SU-DHL-6 (cell line): ENCODE data around the gene CNBD2.
"Not testable (repeated sequence)": the region's sequence is repeated elsewhere in the genome, so short reads cannot be mapped to it uniquely, and the experiment has no call there.

Source experiments
- H2AFZ ChIP-seq: fragments of 200-600 bp; sonication (generic); 2 replicates; pipeline ENCODE4 v1.6.1; 2014; ENCODE audit warnings: low read depth, mild to moderate bottlenecking, moderate library complexity, mixed read lengths, antibody characterized with exemption, low read length; ENCODE audit not compliant: severe bottlenecking
- H3F3A ChIP-seq: fragments of 200-600 bp; shearing (Covaris generic); 2 replicates; pipeline ENCODE4 v1.6.0; 2016; ENCODE audit warnings: antibody characterized with exemption, mild to moderate bottlenecking; ENCODE audit not compliant: insufficient read depth
- H3K27ac ChIP-seq: fragments of 200-600 bp; sonication (generic); 2 replicates; pipeline ENCODE4 v1.5.1; 2016; ENCODE audit warnings: low read depth, mild to moderate bottlenecking, low read length, moderate library complexity, mixed read lengths
- H3K27me3 ChIP-seq: fragments of 200-600 bp; sonication (generic), shearing (Covaris generic); 2 replicates; pipeline ENCODE4 v1.6.0; 2014; ENCODE audit warnings: mild to moderate bottlenecking, low read length
- H3K36me3 ChIP-seq: fragments of 200-600 bp; sonication (generic); 2 replicates; pipeline ENCODE4 v1.6.1; 2014; ENCODE audit warnings: mild to moderate bottlenecking, low read length, mixed read lengths
- H3K4me2 ChIP-seq: fragments of 300-600, 200-600 bp; shearing (Covaris generic), sonication (generic); 2 replicates; pipeline ENCODE4 v1.6.0; 2014; ENCODE audit warnings: low read length, low read depth, mild to moderate bottlenecking; ENCODE audit not compliant: poor library complexity, severe bottlenecking
- H3K4me3 ChIP-seq: fragments of 200-600 bp; sonication (generic); 2 replicates; pipeline ENCODE4 v1.5.1; 2014; ENCODE audit warnings: antibody characterized with exemption, low read length, mild to moderate bottlenecking, mixed read lengths; ENCODE audit not compliant: insufficient read depth, poor library complexity, severe bottlenecking
- H3K79me2 ChIP-seq: fragments of 200-600 bp; sonication (generic); 2 replicates; pipeline ENCODE4 v1.6.1; 2014; ENCODE audit warnings: mild to moderate bottlenecking, low read length, moderate library complexity; ENCODE audit not compliant: insufficient read depth
- H3K9ac ChIP-seq: fragments of 200-600 bp; sonication (generic); 2 replicates; pipeline ENCODE4 v1.7.0; 2014; ENCODE audit warnings: mild to moderate bottlenecking, low read length
- H3K9me2 ChIP-seq: fragments of 200-600 bp; sonication (generic); replicated peaks from 2 replicates; pipeline ENCODE4 v1.6.1; 2014; ENCODE audit warnings: low read length; ENCODE audit not compliant: insufficient read depth
- H3K9me3 ChIP-seq: fragments of 200-600 bp; sonication (generic); 2 replicates; pipeline ENCODE4 v1.6.1; 2014; ENCODE audit warnings: low read length, mixed read lengths; ENCODE audit not compliant: insufficient read depth
- H4K20me1 ChIP-seq: fragments of 200-600 bp; sonication (generic); 2 replicates; pipeline ENCODE4 v1.6.1; 2014; ENCODE audit warnings: low read depth, mild to moderate bottlenecking, antibody characterized with exemption, low read length, moderate library complexity, mixed read lengths
- CTCF ChIP-seq: fragments of 200-600 bp; sonication (generic); IDR thresholded peaks from one replicate; pipeline ENCODE4 v1.5.1; 2017; ENCODE audit warnings: antibody characterized with exemption, mild to moderate bottlenecking, low read length, moderate library complexity; ENCODE audit not compliant: insufficient read depth, poor library complexity, severe bottlenecking
- EZH2phosphoT487 ChIP-seq: fragments of 200-600 bp; sonication (generic), shearing (Covaris generic); conservative IDR thresholded peaks from 2 replicates; pipeline ENCODE4 v1.6.1; 2018; ENCODE audit warnings: mild to moderate bottlenecking, antibody characterized with exemption, low read length, moderate library complexity, mixed read lengths

CNBD2 gene

GRCh38 chr20:35956616-35957015 lies 11.8 kb upstream of the CNBD2 start:
- peaks cover 20% of the 10 kb centered on the region for H3K79me2 ChIP-seq
- peaks cover 5% of the 10 kb centered on the region; the same call in 1 of the 2 replicates for H3F3A ChIP-seq
- no peak overlapping the region for H2AFZ ChIP-seq
- H3K4me3 ChIP-seq, result no peak overlapping the region
- H4K20me1 ChIP-seq, result no peaks in the 10 kb centered on the region
- no peak overlapping the region for H3K27ac ChIP-seq
- no peaks in the 10 kb centered on the region for H3K27me3 ChIP-seq
- no peak for TF ChIP-seq EZH2phosphoT487
- no peak overlapping the region for H3K9ac ChIP-seq
- H3K4me2 ChIP-seq, result no peak overlapping the region
- no peaks in the 10 kb centered on the region for H3K36me3 ChIP-seq
- no peaks in the 10 kb centered on the region for H3K9me2 ChIP-seq
- 0 out of 2 replicates have a peak, but pooled peaks cover 6% of the 10 kb centered on the region for H3K9me3 ChIP-seq

GRCh38 chr20:35959291-35959690 lies 9.1 kb upstream of the CNBD2 start:
- H3K9me2 ChIP-seq, H3K9me3 ChIP-seq, H3K9ac ChIP-seq, H2AFZ ChIP-seq, H3F3A ChIP-seq, H4K20me1 ChIP-seq, H3K4me3 ChIP-seq, H3K4me2 ChIP-seq, H3K27ac ChIP-seq, H3K27me3 ChIP-seq, H3K36me3 ChIP-seq, H3K79me2 ChIP-seq: not testable (repeated sequence)

- H3K4me2 ChIP-seq, result no peak overlapping the region
- H3K9ac ChIP-seq, result no peak overlapping the region
- H3K9me2 ChIP-seq, result no peaks in the 10 kb centered on the region
- H4K20me1 ChIP-seq, result no peaks in the 10 kb centered on the region
- no peak overlapping the region for H3K27ac ChIP-seq
- no peaks in the 10 kb centered on the region for H3K79me2 ChIP-seq
- H3K9me3 ChIP-seq, result 0 out of 2 replicates have a peak, but pooled peaks cover 4% of the 10 kb centered on the region
- H3K36me3 ChIP-seq, result no peaks in the 10 kb centered on the region
- no peaks in the 10 kb centered on the region for H3K27me3 ChIP-seq
- TF ChIP-seq EZH2phosphoT487 (no peak), CTCF (no peak)
- H3K4me3 ChIP-seq, result no peak overlapping the region
- no peaks in the 10 kb centered on the region for H3F3A ChIP-seq
- H2AFZ ChIP-seq, result no peak overlapping the region
Observed at GRCh38 chr20:35963878-35964277, 4.5 kb upstream of the CNBD2 start.

- H3K36me3 ChIP-seq, result no peaks in the 10 kb centered on the region
- H3K4me2 ChIP-seq, result no peak overlapping the region
- H2AFZ ChIP-seq, result no peak overlapping the region
- no peak overlapping the region for H3K4me3 ChIP-seq
- H3K27ac ChIP-seq, result no peak overlapping the region
- no peaks in the 10 kb centered on the region for H3F3A ChIP-seq
- no peaks in the 10 kb centered on the region for H3K79me2 ChIP-seq
- no peak overlapping the region for H3K9ac ChIP-seq
- H3K9me3 ChIP-seq, result no peaks in the 10 kb centered on the region
- no peaks in the 10 kb centered on the region for H4K20me1 ChIP-seq
- TF ChIP-seq CTCF, result no peak
- H3K9me2 ChIP-seq, result no peaks in the 10 kb centered on the region
- no peaks in the 10 kb centered on the region for H3K27me3 ChIP-seq
Observed at GRCh38 chr20:35968930-35969329, 540 bp downstream of the CNBD2 start.
